H9 (cell line): ENCODE data around the gene BOLA3. TPM values are rescaled to one million over a fixed set of nuclear protein-coding genes. Genes with fewer than 3 reads are reported as not detected.

Experiments used
- DNase-seq: peaks from one replicate; pipeline ENCODE4 v3.0.0-alpha.2; 2017
- H2AFZ ChIP-seq: one replicate; pipeline ENCODE4 v1.6.1; 2013; ENCODE audit warnings: mild to moderate bottlenecking, low read length, control low read depth, moderate library complexity
- H2AK5ac ChIP-seq: 2 replicates; pipeline ENCODE4 v1.6.1; 2013; ENCODE audit warnings: low read length, control low read depth, mixed read lengths; ENCODE audit not compliant: insufficient read length
- H2BK120ac ChIP-seq: one replicate; pipeline ENCODE4 v1.6.1; 2013; ENCODE audit warnings: low read depth, mild to moderate bottlenecking, low read length, control low read depth, inconsistent platforms; ENCODE audit not compliant: poor library complexity, severe bottlenecking
- H2BK12ac ChIP-seq: 2 replicates; pipeline ENCODE4 v1.6.1; 2013; ENCODE audit warnings: low read length, control low read depth, mixed read lengths, low read depth; ENCODE audit not compliant: insufficient read length
- H2BK15ac ChIP-seq: 2 replicates; pipeline ENCODE4 v1.6.1; 2013; ENCODE audit warnings: low read depth, low read length, control low read depth
- H2BK20ac ChIP-seq: one replicate; pipeline ENCODE4 v1.6.1; 2013; ENCODE audit warnings: low read depth, mild to moderate bottlenecking, low read length, control low read depth, inconsistent platforms; ENCODE audit not compliant: poor library complexity, severe bottlenecking
- H2BK5ac ChIP-seq: 2 replicates; pipeline ENCODE4 v1.6.1; 2013; ENCODE audit warnings: low read length, control low read depth, mixed read lengths; ENCODE audit not compliant: insufficient read length
- H3K14ac ChIP-seq: 2 replicates; pipeline ENCODE4 v1.6.1; 2013; ENCODE audit warnings: low read length, control low read depth; ENCODE audit not compliant: insufficient read depth
- H3K18ac ChIP-seq: 2 replicates; pipeline ENCODE4 v1.6.1; 2013; ENCODE audit warnings: low read depth, mild to moderate bottlenecking, mixed read lengths, low read length, control low read depth; ENCODE audit not compliant: insufficient read length
- H3K23ac ChIP-seq: 2 replicates; pipeline ENCODE4 v1.6.1; 2013; ENCODE audit warnings: low read length, control low read depth, mixed read lengths, low read depth; ENCODE audit not compliant: insufficient read length
- H3K23me2 ChIP-seq: 2 replicates; pipeline ENCODE4 v1.6.1; 2013; ENCODE audit warnings: low read depth, mild to moderate bottlenecking, mixed read lengths, low read length, control low read depth; ENCODE audit not compliant: insufficient read length, poor library complexity, severe bottlenecking
- H3K27ac ChIP-seq: 2 replicates; pipeline ENCODE4 v1.5.1; 2013; ENCODE audit warnings: low read length, control low read depth, mixed read lengths, low read depth; ENCODE audit not compliant: insufficient read length
- H3K27me3 ChIP-seq: 2 replicates; pipeline ENCODE4 v1.6.1; 2013; ENCODE audit warnings: low read length, control low read depth, inconsistent platforms; ENCODE audit not compliant: insufficient read depth
- H3K4ac ChIP-seq: 2 replicates; pipeline ENCODE4 v1.6.1; 2013; ENCODE audit warnings: low read depth, mild to moderate bottlenecking, control low read depth, inconsistent platforms, low read length, moderate library complexity
- H3K4me1 ChIP-seq: 2 replicates; pipeline ENCODE4 v1.6.1; 2013; ENCODE audit warnings: low read length, control low read depth, inconsistent platforms; ENCODE audit not compliant: insufficient read depth
- H3K4me2 ChIP-seq: 2 replicates; pipeline ENCODE4 v1.6.1; 2013; ENCODE audit warnings: low read length, control low read depth, mixed read lengths; ENCODE audit not compliant: insufficient read length, insufficient read depth
- H3K56ac ChIP-seq: 2 replicates; pipeline ENCODE4 v1.6.1; 2013; ENCODE audit warnings: low read depth, mild to moderate bottlenecking, mixed read lengths, low read length, control low read depth; ENCODE audit not compliant: insufficient read length
- H3K79me1 ChIP-seq: 2 replicates; pipeline ENCODE4 v1.6.1; 2013; ENCODE audit warnings: low read depth, mild to moderate bottlenecking, moderate library complexity, low read length, control low read depth, inconsistent platforms; ENCODE audit not compliant: insufficient read depth, poor library complexity, severe bottlenecking
- H3K79me2 ChIP-seq: 2 replicates; pipeline ENCODE4 v1.6.1; 2013; ENCODE audit warnings: low read length, control low read depth, inconsistent platforms; ENCODE audit not compliant: insufficient read depth
- H3K9ac ChIP-seq: 2 replicates; pipeline ENCODE4 v1.6.1; 2013; ENCODE audit warnings: low read length, control low read depth, mixed read lengths; ENCODE audit not compliant: insufficient read length; ENCODE audit errors: extremely low read depth
- H3K9me3 ChIP-seq: one replicate; pipeline ENCODE4 v1.6.1; 2013; ENCODE audit warnings: low read depth, low read length, inconsistent platforms; ENCODE audit not compliant: control insufficient read depth
- H3T11ph ChIP-seq: one replicate; pipeline ENCODE4 v1.6.1; 2013; ENCODE audit warnings: mild to moderate bottlenecking, low read length, control low read depth, inconsistent platforms
- H4K20me1 ChIP-seq: one replicate; pipeline ENCODE4 v1.6.1; 2013; ENCODE audit not compliant: control insufficient read depth, insufficient read length, insufficient read depth
- H4K5ac ChIP-seq: 2 replicates; pipeline ENCODE4 v1.6.1; 2013; ENCODE audit warnings: low read depth, mild to moderate bottlenecking, mixed read lengths, low read length, control low read depth; ENCODE audit not compliant: insufficient read length
- H4K8ac ChIP-seq: replicated peaks from 2 replicates; pipeline ENCODE4 v1.6.1; 2013; ENCODE audit warnings: low read length, control low read depth, mixed read lengths, low read depth; ENCODE audit not compliant: insufficient read length
- H4K91ac ChIP-seq: 2 replicates; pipeline ENCODE4 v1.6.1; 2013; ENCODE audit warnings: low read depth, mild to moderate bottlenecking, moderate library complexity, mixed read lengths, low read length, control low read depth; ENCODE audit not compliant: insufficient read length
- H3K27ac Mint-ChIP-seq, 3 experiments: 2 replicates in 2 of 3; 3 replicates in 1 of 3; pipeline ENCODE4 v1.8.0; 2020 to 2021; ENCODE audit warnings: mixed read lengths in 3 of 3, mild to moderate bottlenecking in 1 of 3, moderate library complexity in 1 of 3
- H3K27me3 Mint-ChIP-seq: 2 replicates; pipeline ENCODE4 v1.8.0; 2021; ENCODE audit warnings: low read depth, mild to moderate bottlenecking, moderate library complexity, mixed read lengths
- H3K36me3 Mint-ChIP-seq, 3 experiments: 2 replicates in 2 of 3; 3 replicates in 1 of 3; pipeline ENCODE4 v1.8.0; 2020 to 2021; ENCODE audit warnings: low read depth in 3 of 3, mixed read lengths in 3 of 3; ENCODE audit not compliant: insufficient read depth in 1 of 3
- H3K4me1 Mint-ChIP-seq, 2 experiments: 2 replicates each; pipeline ENCODE4 v1.8.0; 2020; ENCODE audit warnings: mixed read lengths in 2 of 2
- H3K4me3 Mint-ChIP-seq, 2 experiments: 2 replicates in 1 of 2; 3 replicates in 1 of 2; pipeline ENCODE4 v1.8.0; 2020 to 2021; ENCODE audit warnings: mild to moderate bottlenecking in 2 of 2, mixed read lengths in 2 of 2, moderate library complexity in 1 of 2
- H3K9me3 Mint-ChIP-seq, 2 experiments: 2 replicates in 1 of 2; 3 replicates in 1 of 2; pipeline ENCODE4 v1.8.0; 2020; ENCODE audit warnings: mild to moderate bottlenecking in 2 of 2, mixed read lengths in 2 of 2, moderate library complexity in 1 of 2
- WGBS: extraction: QIAGEN DNeasy Blood & Tissue Kit; methylation state at CpG from one replicate; pipeline ENCODE4 v1.1.7; 2013; ENCODE audit warnings: missing lambda C conversion rate, low lambda C conversion rate, mixed read lengths; ENCODE audit not compliant: insufficient read length; ENCODE audit errors: extremely low coverage; 5-methylcytosine and 5-hydroxymethylcytosine counted together
- total RNA-seq: library from RNA; stranded (reverse); gene quantifications from 2 replicates; pipeline ENCODE4 v1.2.1, GENCODE V29; 2021
- TF ChIP-seq, protein P1 (sequence below): fragments of 200-600 bp; sonication (generic); conservative IDR thresholded peaks from 3 replicates; pipeline ENCODE4 v1.8.0; 2021; ENCODE audit warnings: antibody characterized with exemption, mild to moderate bottlenecking

The BOLA3 gene
- total RNA-seq, 1 experiment from 2014 or later, result 45.0 TPM

DNA sequence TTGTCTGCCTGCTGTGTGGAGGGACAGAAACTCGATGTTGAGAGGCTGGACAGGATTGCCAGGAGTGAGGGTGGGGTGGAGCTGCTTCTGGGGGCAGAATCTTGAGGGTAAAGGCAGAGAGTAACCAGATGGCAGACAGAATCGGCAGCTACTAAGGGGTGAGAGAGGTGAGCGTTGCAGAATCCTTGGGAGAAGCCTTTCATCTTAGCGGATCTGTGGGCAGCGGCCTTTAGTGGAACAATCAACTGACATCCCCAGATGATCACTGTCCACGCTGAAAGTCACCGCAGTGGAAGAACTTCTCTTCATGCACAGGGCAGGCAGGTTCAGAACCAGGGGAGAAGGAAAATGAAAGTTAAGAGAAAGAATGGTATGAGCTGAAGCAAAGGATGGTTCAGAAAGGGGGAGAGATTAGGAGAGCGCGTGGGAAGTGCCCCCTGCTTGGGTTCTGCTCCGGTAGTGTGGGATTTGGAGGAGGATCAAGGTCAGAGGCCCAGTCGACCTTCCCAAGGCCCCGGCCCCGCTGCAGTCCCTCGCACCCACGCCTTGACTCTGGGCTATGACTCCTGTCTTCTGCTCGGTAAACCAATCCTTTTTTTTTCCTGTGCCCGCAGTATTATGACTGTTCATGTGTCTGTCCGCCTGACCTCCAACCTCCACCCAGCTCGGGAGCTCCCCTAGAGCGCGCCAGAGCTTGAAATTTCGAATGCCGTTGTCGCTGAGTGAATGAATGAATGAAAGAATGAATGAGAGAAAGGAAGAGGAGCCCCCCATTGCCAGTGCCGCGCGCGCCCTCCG lies 584 bp downstream of the BOLA3 start:
- peaks cover 3 to 22% (median 19%) of the 10 kb centered on the region in 3 experiments; a peak in 5 of 7 replicates for H3K36me3 Mint-ChIP-seq
- Histone ChIP-seq H3K4me2 (peak overlapping the region; percentile 71), H2BK20ac (no peak overlapping the region), H3K4me1 (no peaks in the 10 kb centered on the region), H3K23me2 (peaks cover 13% of the 10 kb centered on the region), H3K79me1 (no peaks in the 10 kb centered on the region), H3K27me3 (no peaks in the 10 kb centered on the region), H3K27ac (no peak overlapping the region), H4K5ac (no peak overlapping the region), H3T11ph (no peak overlapping the region), H3K23ac (no peak overlapping the region), H3K18ac (peak overlapping the region; percentile 23), H4K91ac (no peak overlapping the region), H2AFZ (no peak overlapping the region), H3K9ac (peak overlapping the region; percentile 68), H2BK15ac (no peak overlapping the region), H4K8ac (no peak overlapping the region), H3K14ac (peak overlapping the region; percentile 53; the same call in 1 of the 2 replicates), H3K79me2 (no peaks in the 10 kb centered on the region), H3K56ac (no peak overlapping the region), H2BK120ac (no peak overlapping the region), H3K4ac (no peak overlapping the region), H2BK12ac (no peak overlapping the region), H2BK5ac (no peak overlapping the region), H4K20me1 (no peaks in the 10 kb centered on the region), H2AK5ac (no peak overlapping the region), H3K9me3 (no peaks in the 10 kb centered on the region)
- TF ChIP-seq, protein P1, sequence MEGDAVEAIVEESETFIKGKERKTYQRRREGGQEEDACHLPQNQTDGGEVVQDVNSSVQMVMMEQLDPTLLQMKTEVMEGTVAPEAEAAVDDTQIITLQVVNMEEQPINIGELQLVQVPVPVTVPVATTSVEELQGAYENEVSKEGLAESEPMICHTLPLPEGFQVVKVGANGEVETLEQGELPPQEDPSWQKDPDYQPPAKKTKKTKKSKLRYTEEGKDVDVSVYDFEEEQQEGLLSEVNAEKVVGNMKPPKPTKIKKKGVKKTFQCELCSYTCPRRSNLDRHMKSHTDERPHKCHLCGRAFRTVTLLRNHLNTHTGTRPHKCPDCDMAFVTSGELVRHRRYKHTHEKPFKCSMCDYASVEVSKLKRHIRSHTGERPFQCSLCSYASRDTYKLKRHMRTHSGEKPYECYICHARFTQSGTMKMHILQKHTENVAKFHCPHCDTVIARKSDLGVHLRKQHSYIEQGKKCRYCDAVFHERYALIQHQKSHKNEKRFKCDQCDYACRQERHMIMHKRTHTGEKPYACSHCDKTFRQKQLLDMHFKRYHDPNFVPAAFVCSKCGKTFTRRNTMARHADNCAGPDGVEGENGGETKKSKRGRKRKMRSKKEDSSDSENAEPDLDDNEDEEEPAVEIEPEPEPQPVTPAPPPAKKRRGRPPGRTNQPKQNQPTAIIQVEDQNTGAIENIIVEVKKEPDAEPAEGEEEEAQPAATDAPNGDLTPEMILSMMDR, result no peak
- WGBS, result no CpG with 5 or more reads among the region's 29 CpGs
- no peak overlapping the region for H3K4me3 Mint-ChIP-seq
- H3K27me3 Mint-ChIP-seq, result no peaks in the 10 kb centered on the region
- H3K27ac Mint-ChIP-seq, result no peak overlapping the region
- H3K9me3 Mint-ChIP-seq, result no peaks in the 10 kb centered on the region
- H3K4me1 Mint-ChIP-seq, result peaks cover 6 to 7% of the 10 kb centered on the region in 2 experiments; a peak in 3 of 4 replicates
- DNase-seq, result no peak
